Stomach smooth muscle (tissue), 2 donors: ENCODE results near the gene NAE1.

Experiments
- H3K27ac ChIP-seq: one replicate; pipeline ENCODE4 v1.7.0; 2013; ENCODE audit warnings: mild to moderate bottlenecking, low read length, inconsistent platforms
- H3K27me3 ChIP-seq, 2 donors: one replicate each; pipeline ENCODE4 v1.7.0; 2013; ENCODE audit warnings: low read length in 2 of 2; ENCODE audit not compliant: insufficient read depth in 2 of 2, control insufficient read depth in 1 of 2
- H3K36me3 ChIP-seq, 2 donors: one replicate each; pipeline ENCODE4 v1.7.0; 2013; ENCODE audit warnings: low read length in 2 of 2; ENCODE audit not compliant: control insufficient read depth in 2 of 2, insufficient read depth in 2 of 2
- H3K4me1 ChIP-seq: one replicate; pipeline ENCODE4 v1.7.0; 2013; ENCODE audit warnings: low read length; ENCODE audit not compliant: control insufficient read depth, insufficient read depth
- H3K4me3 ChIP-seq, 2 donors: one replicate each; pipeline ENCODE4 v1.7.0; 2013; ENCODE audit warnings: low read length in 2 of 2
- H3K9ac ChIP-seq, 2 donors: one replicate each; pipeline ENCODE4 v1.7.0; 2013; ENCODE audit warnings: low read length in 2 of 2, mild to moderate bottlenecking in 1 of 2
- H3K9me3 ChIP-seq, 2 donors: one replicate each; pipeline ENCODE4 v1.7.0; 2013; ENCODE audit warnings: low read length in 2 of 2; ENCODE audit not compliant: control insufficient read depth in 2 of 2
- donor health status: healthy.
- donor health status: Pancreatic carcinoma.

The NAE1 gene

DNA sequence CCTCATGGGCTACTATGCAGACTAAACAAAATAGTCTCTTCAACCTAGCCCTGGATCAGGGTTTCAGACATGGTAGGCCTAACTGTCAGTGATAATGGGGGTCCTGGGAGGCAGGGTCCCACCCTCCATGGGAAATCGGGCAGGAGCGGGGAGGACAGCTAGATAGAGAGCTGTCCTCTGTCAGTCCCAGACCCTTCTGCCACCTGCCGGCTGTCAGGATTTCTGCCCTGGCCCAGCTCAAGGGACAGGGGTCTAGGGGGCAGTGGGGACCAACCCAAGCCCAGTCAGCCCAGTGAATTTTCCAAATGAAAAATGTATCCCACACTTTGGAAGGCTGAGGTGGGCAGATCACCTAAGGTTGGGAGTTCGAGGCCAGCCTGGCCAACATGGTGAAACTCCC is 18.8 kb upstream of the NAE1 start:
- H3K4me1 ChIP-seq = peaks cover 7% of the 10 kb centered on the region
- H3K36me3 ChIP-seq = no peaks in the 10 kb centered on the region
- H3K9ac ChIP-seq = no peak overlapping the region
- H3K27me3 ChIP-seq = peaks cover 18 to 24% of the 10 kb centered on the region in 2 donors
- H3K9me3 ChIP-seq = no peaks in the 10 kb centered on the region
- no peak overlapping the region for H3K4me3 ChIP-seq
- H3K27ac ChIP-seq = no peak overlapping the region

DNA sequence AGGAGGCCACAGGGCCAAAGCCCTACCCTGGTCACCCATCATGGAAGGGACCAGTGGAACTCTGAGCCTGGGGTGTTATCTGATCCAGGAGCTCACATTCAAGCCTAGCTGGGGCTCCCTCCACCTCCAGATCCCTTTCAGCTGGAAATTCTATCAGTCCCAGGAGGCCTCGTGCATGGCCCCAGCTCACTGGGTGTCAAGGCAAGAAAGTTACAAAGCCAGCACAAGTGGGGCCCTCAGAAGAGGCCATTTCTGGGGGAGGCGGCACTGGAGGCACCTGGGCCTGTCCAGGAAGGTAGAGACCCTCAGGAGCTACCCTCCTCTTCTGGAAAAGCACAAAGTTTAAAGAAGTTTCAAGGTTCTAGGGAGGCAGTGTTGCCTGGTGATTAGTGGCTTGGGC is 18.2 kb upstream of the NAE1 start:
- peaks cover 11% of the 10 kb centered on the region for H3K4me1 ChIP-seq
- H3K9me3 ChIP-seq = no peaks in the 10 kb centered on the region
- H3K9ac ChIP-seq = no peak overlapping the region
- peaks cover 23 to 27% of the 10 kb centered on the region in 2 donors for H3K27me3 ChIP-seq
- no peak overlapping the region for H3K4me3 ChIP-seq
- H3K27ac ChIP-seq = no peak overlapping the region
- no peaks in the 10 kb centered on the region for H3K36me3 ChIP-seq

DNA sequence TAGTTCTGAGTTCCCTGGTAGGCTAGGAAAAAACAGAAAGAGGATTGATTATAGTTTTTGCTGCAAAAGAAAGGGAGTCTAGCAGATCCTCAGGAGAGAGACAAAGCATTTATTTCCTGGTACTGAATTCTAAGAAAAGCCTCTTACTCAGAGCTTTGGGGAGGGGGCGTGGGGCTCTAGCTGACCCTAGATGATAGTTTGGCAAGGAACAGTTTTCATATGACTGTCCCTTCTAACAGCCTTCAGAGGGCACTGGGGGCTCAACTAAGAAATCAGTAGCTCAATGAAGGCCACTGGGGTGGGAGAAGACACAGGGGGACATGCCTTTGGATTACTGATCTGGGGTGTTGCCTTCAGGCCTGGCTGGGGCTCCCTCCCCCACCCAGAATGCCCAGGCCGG is 17.4 kb upstream of the NAE1 start:
- H3K27ac ChIP-seq = no peak overlapping the region
- H3K9ac ChIP-seq = no peak overlapping the region
- H3K36me3 ChIP-seq = no peaks in the 10 kb centered on the region
- no peaks in the 10 kb centered on the region for H3K9me3 ChIP-seq
- H3K4me1 ChIP-seq = peaks cover 11% of the 10 kb centered on the region
- H3K4me3 ChIP-seq = no peak overlapping the region
- peaks cover 29 to 31% of the 10 kb centered on the region in 2 donors for H3K27me3 ChIP-seq

DNA sequence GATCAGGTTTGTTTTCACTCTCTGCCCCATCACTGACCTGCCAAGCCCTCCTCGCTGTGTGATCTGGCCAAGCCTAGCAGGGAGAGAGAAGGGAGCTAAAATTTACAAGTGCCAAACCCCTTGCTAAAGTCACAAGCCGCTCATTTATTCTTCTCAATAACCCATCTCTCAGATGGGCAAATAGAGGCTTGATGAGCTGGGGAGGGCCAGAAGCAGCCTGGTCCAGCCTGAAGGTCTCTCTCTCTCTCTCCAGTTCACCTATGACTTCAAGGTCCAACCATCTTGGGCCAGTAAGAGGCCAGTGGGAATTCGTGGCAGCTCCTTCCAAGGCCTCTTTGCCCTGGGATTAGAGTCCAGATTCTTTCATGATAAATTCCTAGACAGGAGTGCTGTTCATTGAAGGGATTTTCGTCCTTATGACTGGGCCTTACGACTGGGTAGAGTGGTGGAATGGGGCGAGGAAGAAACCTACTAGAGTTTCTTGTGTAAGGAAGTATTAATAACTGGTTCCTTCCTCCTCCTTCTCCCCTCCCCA is 16.8 kb upstream of the NAE1 start:
- Histone ChIP-seq H3K27me3 (peaks cover 29 to 31% of the 10 kb centered on the region in 2 donors), H3K27ac (no peak overlapping the region), H3K4me1 (peaks cover 11% of the 10 kb centered on the region)

DNA sequence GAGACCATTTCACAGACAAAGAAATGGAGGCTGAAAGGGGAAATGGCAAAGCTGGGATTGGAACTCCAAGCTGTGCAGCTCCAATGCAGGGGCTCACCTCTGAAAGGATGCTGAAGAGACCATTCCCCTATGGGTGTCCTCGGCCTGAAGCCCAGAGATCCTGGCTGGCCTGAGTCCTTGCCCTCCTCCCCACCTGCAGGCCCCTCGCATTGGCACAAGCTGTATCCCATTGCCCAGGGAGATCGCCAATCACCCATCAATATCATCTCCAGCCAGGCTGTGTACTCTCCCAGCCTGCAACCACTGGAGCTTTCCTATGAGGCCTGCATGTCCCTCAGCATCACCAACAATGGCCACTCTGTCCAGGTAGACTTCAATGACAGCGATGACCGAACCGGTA is 16.1 kb upstream of the NAE1 start:
- H3K27me3 ChIP-seq = peaks cover 29 to 31% of the 10 kb centered on the region in 2 donors

More for the DNA sequence above, 16.8 kb upstream of the NAE1 start:
- no peaks in the 10 kb centered on the region for H3K36me3 ChIP-seq
- no peak overlapping the region for H3K9ac ChIP-seq
- no peak overlapping the region for H3K4me3 ChIP-seq
- no peaks in the 10 kb centered on the region for H3K9me3 ChIP-seq

DNA sequence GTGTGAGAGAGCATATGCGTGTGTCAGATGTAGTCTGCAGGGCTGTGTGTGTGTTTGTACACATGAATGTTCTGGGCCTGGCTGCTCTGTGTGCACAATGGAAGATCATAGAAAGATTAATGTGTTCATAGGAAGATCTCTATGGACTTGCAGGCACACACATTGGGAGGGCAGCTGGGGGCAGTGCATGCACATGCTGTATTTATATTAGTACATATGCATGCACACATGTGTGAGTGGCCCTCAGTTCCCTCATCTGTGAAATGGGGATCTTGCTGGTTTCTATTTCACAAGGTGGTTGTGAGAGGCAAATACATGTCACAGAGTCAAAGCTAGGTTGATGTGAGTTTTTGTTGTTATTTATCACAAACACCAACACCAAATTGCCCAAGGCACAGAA is 15.5 kb upstream of the NAE1 start:
- peaks cover 11% of the 10 kb centered on the region for H3K4me1 ChIP-seq
- H3K9me3 ChIP-seq = no peaks in the 10 kb centered on the region
- H3K27ac ChIP-seq = no peak overlapping the region
- peaks cover 29 to 31% of the 10 kb centered on the region in 2 donors for H3K27me3 ChIP-seq
- no peaks in the 10 kb centered on the region for H3K36me3 ChIP-seq
- H3K9ac ChIP-seq = no peak overlapping the region
- H3K4me3 ChIP-seq = no peak overlapping the region

More for the DNA sequence above, 16.1 kb upstream of the NAE1 start:
- H3K9ac ChIP-seq = no peak overlapping the region
- no peaks in the 10 kb centered on the region for H3K9me3 ChIP-seq
- H3K4me1 ChIP-seq = peaks cover 11% of the 10 kb centered on the region
- no peaks in the 10 kb centered on the region for H3K36me3 ChIP-seq
- H3K4me3 ChIP-seq = no peak overlapping the region
- no peak overlapping the region for H3K27ac ChIP-seq

DNA sequence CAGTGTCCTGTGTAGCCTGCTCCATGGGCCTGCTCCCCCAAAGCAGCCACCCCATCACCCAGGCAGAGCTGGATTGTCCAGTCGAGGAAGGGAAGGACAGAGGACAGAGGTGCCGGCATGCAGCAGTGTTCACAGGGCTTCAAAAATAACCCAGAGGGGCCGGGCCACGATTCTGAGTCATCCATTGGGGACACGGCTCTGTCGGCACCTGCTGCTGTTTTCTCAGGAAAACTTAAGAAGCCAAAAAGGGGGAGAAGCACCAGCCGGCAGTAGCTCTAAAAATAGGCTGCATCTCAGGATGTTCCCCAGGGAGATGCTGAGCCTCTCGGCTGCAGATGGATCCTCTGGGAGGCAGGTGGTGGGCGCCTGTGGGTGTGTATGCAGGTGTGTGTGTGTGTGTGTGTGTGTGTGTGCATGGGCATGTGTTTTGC is 15.0 kb upstream of the NAE1 start:
- H3K27me3 ChIP-seq = peaks cover 29 to 31% of the 10 kb centered on the region in 2 donors
- no peak overlapping the region for H3K4me3 ChIP-seq
- H3K36me3 ChIP-seq = no peaks in the 10 kb centered on the region
- H3K9ac ChIP-seq = no peak overlapping the region
- H3K4me1 ChIP-seq = peaks cover 11% of the 10 kb centered on the region
- no peak overlapping the region for H3K27ac ChIP-seq
- H3K9me3 ChIP-seq = no peaks in the 10 kb centered on the region

DNA sequence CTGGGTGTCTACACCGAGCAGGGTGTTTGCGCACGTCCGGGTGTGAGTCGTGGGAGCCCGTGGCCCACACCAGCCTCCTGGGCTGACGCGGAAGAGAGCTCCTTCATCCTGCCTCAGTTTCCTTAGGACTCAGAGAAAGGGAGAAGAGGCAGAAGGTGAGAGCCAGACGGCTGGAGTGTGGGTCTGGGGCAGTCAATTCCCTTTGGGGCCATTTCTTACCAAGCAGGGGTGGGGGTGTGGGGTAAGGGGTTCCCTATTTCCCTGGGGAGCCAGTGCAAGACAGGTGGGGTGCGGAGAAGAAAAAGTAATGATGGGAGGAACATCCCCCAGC is 14.3 kb upstream of the NAE1 start:
- Histone ChIP-seq H3K4me1 (peaks cover 11% of the 10 kb centered on the region), H3K27me3 (peaks cover 29 to 31% of the 10 kb centered on the region in 2 donors), H3K4me3 (peak overlapping the region; percentile 59 to 69), H3K9ac (no peak overlapping the region), H3K27ac (no peak overlapping the region), H3K36me3 (no peaks in the 10 kb centered on the region), H3K9me3 (no peaks in the 10 kb centered on the region)

DNA sequence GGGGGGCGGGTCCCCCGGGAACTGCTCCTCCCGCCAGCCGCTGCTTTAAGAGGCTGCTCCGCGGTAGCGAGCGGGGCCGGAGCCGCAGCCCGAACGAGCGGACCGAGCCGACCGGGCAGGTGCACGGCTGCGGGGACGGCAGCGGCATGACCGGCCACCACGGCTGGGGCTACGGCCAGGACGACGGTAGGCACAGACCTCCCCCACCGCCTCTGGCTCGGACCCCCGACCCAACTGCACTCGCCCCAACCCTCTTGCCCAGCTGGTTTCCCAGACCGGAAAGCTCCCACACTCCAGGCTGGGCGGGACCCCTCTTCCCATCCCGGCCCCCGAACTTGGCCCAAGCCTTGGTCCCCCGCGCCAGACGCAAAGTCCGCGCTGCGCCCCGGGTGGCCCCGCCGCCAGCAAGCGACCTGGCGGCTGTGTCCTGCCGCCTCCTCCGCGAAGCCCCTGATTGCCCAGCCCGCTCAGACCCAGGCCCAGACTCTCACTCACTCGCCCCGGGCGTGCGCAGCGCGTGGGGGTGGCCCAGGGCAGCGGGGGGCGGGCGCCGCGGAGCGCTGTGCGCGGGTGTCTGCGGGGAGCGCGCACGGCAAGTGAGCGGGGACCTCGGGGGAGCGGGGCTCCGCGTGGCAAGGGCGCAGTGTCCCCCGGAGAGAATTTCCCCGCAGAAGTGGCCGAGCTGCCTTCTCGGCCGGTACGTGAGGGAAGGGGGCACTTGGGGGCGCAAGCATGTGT is 13.7 kb upstream of the NAE1 start, which contains the start of gene CA7:
TSS of gene CA7 (plus strand) at position 73 of the 738 bp plus-strand sequence. CDS start at position 147, 74 bp downstream.
- Histone ChIP-seq H3K36me3 (no peaks in the 10 kb centered on the region), H3K4me1 (peaks cover 11% of the 10 kb centered on the region), H3K9me3 (no peaks in the 10 kb centered on the region), H3K4me3 (peak within 1 kb of the TSS; percentile 59 to 69), H3K27me3 (peaks cover 29 to 31% of the 10 kb centered on the region in 2 donors), H3K27ac (no peak within 1 kb of the TSS), H3K9ac (peak within 1 kb of the TSS in 1 of 2 donors; percentile 22)

DNA sequence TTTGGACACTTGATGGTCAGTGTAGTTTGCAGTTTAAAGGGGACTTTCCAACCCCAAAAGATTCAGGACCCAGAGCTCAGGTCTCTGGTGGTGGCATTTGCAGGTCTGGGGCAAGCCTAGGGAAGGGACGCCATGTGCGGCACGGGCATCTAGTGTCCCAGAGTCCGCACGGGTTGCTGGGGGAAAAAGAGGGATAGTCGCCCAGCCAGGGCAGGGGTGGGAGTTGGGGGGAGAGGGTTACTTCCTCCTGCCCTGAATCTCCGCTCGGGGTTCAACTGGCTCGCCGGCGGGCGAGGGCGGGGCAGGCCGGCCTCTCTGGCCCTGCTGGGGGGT is 13.2 kb upstream of the NAE1 start:
- Histone ChIP-seq H3K4me3 (peak overlapping the region; percentile 59 to 69), H3K9ac (no peak overlapping the region), H3K4me1 (peaks cover 11% of the 10 kb centered on the region), H3K36me3 (no peaks in the 10 kb centered on the region), H3K27ac (no peak overlapping the region), H3K27me3 (peaks cover 29 to 31% of the 10 kb centered on the region in 2 donors), H3K9me3 (no peaks in the 10 kb centered on the region)

DNA sequence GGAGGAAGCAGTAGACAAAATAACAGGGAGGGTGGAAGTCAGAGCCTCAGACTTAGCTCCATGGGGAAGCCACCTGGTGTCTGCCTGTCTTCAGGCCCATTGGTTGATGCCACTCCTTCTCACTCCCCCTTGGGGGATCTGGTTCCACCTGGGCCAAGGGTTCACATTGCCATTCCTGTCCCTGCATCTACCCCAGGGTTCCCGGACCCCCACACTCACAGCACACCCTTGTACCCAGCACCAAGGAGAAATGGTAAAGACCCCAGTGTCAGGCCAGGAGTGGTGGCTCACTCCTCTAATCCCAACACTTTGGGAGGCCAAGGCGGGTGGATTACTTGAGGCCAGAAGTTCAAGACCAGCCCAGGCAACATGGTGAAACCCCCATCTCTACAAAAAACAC is 12.4 kb upstream of the NAE1 start:
- no peaks in the 10 kb centered on the region for H3K9me3 ChIP-seq
- peaks cover 11% of the 10 kb centered on the region for H3K4me1 ChIP-seq

More for the DNA sequence above, 12.4 kb upstream of the NAE1 start:
- no peak overlapping the region for H3K4me3 ChIP-seq
- H3K36me3 ChIP-seq = no peaks in the 10 kb centered on the region
- peaks cover 29 to 31% of the 10 kb centered on the region in 2 donors for H3K27me3 ChIP-seq
- H3K9ac ChIP-seq = no peak overlapping the region
- H3K27ac ChIP-seq = no peak overlapping the region
